ENCODE measurements around the gene EIF3D. TPM values are rescaled to one million over a fixed set of nuclear protein-coding genes. Genes with fewer than 3 reads are reported as not detected.

The EIF3D gene
- total RNA-seq, 3 donors from 2014 or later (not counting 1 experiment from before 2014, with no cell fraction given): 205 to 251 (median 215) TPM

DNA sequence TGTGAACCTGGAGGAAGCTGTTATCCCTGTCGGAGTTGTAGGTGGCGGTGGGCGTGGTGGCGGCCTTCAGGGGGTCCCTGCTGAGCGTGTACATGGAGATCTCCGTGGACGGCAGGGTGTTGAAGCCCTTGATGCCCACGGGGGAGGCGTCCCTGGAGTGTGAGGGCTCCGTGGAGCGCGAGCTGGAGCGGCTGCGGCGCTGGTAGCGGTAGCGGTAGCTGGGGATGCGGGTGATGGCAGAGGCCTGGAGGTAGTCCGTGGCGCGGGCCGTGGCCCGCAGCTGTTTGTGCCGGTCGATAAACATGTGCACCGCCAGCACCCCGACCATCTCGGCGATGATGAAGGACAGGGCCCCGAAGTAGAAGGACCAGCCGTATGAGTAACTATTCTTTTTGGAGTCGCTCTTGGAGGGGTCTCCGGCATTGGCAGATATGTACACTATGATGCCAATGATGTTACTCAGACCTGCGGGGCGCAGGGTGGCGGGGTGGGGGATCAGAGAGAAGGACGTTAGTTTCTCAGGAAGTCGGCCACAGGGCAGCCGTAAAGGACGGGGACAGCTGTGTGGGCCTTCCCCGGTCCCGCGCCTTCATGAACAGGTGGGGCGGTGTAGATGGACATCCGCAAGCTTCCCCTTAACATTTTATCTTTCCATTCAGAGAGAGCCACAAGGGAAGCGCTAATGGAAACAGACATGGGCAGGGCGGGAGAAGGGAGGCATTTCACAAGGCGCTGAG, 35.6 kb upstream of the EIF3D start:
- Histone ChIP-seq H3K9me3 (ENCODE audit: control insufficient read depth, insufficient read depth, low read length) (no peaks in the 10 kb centered on the region), H3K27ac (ENCODE audit: low read length) (no peak overlapping the region), H3K36me3 (ENCODE audit: control insufficient read depth, insufficient read depth, low read length) (no peaks in the 10 kb centered on the region), H3K4me3 (ENCODE audit: low read length) (no peak overlapping the region), H3K27me3 (ENCODE audit: control insufficient read depth, insufficient read depth, low read length) (peaks cover 4% of the 10 kb centered on the region), H3K4me1 (ENCODE audit: control insufficient read depth, insufficient read depth, low read length) (peaks cover 4% of the 10 kb centered on the region)
- TF ChIP-seq, protein P1, sequence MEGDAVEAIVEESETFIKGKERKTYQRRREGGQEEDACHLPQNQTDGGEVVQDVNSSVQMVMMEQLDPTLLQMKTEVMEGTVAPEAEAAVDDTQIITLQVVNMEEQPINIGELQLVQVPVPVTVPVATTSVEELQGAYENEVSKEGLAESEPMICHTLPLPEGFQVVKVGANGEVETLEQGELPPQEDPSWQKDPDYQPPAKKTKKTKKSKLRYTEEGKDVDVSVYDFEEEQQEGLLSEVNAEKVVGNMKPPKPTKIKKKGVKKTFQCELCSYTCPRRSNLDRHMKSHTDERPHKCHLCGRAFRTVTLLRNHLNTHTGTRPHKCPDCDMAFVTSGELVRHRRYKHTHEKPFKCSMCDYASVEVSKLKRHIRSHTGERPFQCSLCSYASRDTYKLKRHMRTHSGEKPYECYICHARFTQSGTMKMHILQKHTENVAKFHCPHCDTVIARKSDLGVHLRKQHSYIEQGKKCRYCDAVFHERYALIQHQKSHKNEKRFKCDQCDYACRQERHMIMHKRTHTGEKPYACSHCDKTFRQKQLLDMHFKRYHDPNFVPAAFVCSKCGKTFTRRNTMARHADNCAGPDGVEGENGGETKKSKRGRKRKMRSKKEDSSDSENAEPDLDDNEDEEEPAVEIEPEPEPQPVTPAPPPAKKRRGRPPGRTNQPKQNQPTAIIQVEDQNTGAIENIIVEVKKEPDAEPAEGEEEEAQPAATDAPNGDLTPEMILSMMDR (IDR thresholded peaks at IDR 0.05): no peak
- no peak overlapping the region for H3K27ac Mint-ChIP-seq
- DNase-seq (no peak), ATAC-seq (no peak)
- WGBS (ENCODE audit: insufficient coverage): 84% methylated on average over 48 of the region's 48 CpGs
- H3K36me3 Mint-ChIP-seq: no peaks in the 10 kb centered on the region
- H3K4me1 Mint-ChIP-seq: no peaks in the 10 kb centered on the region
- no peaks in the 10 kb centered on the region for H3K9me3 Mint-ChIP-seq
- peaks cover 29 to 30% of the 10 kb centered on the region in 2 donors for H3K27me3 Mint-ChIP-seq (ENCODE audit: low read depth in 2 of 2)
- intact Hi-C loops (cut with micrococcal nuclease): no loop called here
- H3K4me3 Mint-ChIP-seq: no peak overlapping the region

DNA sequence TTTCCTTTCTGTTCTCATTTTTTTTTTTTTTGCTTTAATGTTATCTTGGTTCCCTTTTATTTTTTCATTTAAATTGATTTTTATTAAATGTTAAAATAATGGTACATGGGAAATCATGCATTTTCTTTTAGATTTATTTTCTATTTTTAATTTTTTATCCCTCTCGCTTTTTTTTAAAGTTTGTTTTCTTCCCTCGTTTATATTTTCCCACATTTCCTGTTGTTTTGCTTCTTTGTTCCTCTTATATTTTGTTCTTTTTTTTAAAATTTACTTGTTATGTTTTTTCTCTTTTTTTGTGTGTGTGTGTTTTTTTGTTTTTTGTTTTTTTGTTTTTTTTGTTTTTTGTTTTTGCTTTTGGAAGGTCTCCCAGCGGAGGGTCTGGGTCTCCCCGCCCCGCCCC, 34.9 kb upstream of the EIF3D start:
- Mint-ChIP-seq H3K4me3 (no peak overlapping the region), H3K27ac (no peak overlapping the region), H3K9me3 (no peaks in the 10 kb centered on the region), H3K36me3 (no peaks in the 10 kb centered on the region), H3K27me3 (ENCODE audit: low read depth in 2 of 2) (peaks cover 29 to 30% of the 10 kb centered on the region in 2 donors), H3K4me1 (no peaks in the 10 kb centered on the region)
- Histone ChIP-seq H3K9me3 (ENCODE audit: control insufficient read depth, insufficient read depth, low read length) (no peaks in the 10 kb centered on the region), H3K27ac (ENCODE audit: low read length) (no peak overlapping the region), H3K27me3 (ENCODE audit: control insufficient read depth, insufficient read depth, low read length) (peaks cover 4% of the 10 kb centered on the region), H3K4me3 (ENCODE audit: low read length) (no peak overlapping the region), H3K4me1 (ENCODE audit: control insufficient read depth, insufficient read depth, low read length) (peaks cover 4% of the 10 kb centered on the region), H3K36me3 (ENCODE audit: control insufficient read depth, insufficient read depth, low read length) (no peaks in the 10 kb centered on the region)
- DNase-seq (no peak), ATAC-seq (no peak)
- TF ChIP-seq, protein P1 (IDR thresholded peaks at IDR 0.05): no peak
- intact Hi-C loops (cut with micrococcal nuclease): no loop called here
- WGBS (ENCODE audit: insufficient coverage): 53% methylated on average over 3 of the region's 5 CpGs

DNA sequence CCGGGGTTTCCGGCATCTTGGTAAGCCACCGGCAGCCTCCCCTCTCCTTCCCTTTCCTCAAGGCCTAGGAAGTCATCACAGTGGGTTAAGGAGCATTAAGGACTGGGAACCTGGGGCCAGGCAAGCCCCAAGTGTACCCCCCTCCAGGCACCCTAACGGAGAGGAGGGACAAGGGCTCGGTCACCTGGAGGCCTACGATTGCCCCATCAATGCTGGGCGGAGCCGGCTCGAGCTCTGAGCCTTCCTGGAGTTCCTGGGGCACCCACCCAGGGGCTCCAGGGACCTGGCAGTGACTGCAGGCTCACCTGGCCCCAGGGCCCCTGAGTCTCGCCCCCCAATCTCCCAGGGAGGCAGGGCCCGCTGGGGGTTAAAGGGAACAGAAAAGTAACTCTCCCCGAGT, 34.5 kb upstream of the EIF3D start:
- no peak overlapping the region for H3K27ac ChIP-seq (ENCODE audit: low read length)
- H3K4me1 Mint-ChIP-seq: no peaks in the 10 kb centered on the region
- H3K27me3 ChIP-seq (ENCODE audit: control insufficient read depth, insufficient read depth, low read length): peaks cover 4% of the 10 kb centered on the region
- H3K4me1 ChIP-seq (ENCODE audit: control insufficient read depth, insufficient read depth, low read length): peaks cover 4% of the 10 kb centered on the region
- 56% methylated on average over 12 of the region's 12 CpGs for WGBS (ENCODE audit: insufficient coverage)
- no peak overlapping the region for H3K4me3 Mint-ChIP-seq
- H3K36me3 ChIP-seq (ENCODE audit: control insufficient read depth, insufficient read depth, low read length): no peaks in the 10 kb centered on the region
- no peak overlapping the region for H3K4me3 ChIP-seq (ENCODE audit: low read length)
- no peaks in the 10 kb centered on the region for H3K9me3 Mint-ChIP-seq
- H3K9me3 ChIP-seq (ENCODE audit: control insufficient read depth, insufficient read depth, low read length): no peaks in the 10 kb centered on the region
- TF ChIP-seq, protein P1 (IDR thresholded peaks at IDR 0.05): no peak
- H3K36me3 Mint-ChIP-seq: no peaks in the 10 kb centered on the region
- H3K27ac Mint-ChIP-seq: no peak overlapping the region
- H3K27me3 Mint-ChIP-seq (ENCODE audit: low read depth in 2 of 2): peaks cover 29 to 30% of the 10 kb centered on the region in 2 donors
- DNase-seq: no peak
- intact Hi-C loops (cut with micrococcal nuclease): no loop called here
- no peak for ATAC-seq

DNA sequence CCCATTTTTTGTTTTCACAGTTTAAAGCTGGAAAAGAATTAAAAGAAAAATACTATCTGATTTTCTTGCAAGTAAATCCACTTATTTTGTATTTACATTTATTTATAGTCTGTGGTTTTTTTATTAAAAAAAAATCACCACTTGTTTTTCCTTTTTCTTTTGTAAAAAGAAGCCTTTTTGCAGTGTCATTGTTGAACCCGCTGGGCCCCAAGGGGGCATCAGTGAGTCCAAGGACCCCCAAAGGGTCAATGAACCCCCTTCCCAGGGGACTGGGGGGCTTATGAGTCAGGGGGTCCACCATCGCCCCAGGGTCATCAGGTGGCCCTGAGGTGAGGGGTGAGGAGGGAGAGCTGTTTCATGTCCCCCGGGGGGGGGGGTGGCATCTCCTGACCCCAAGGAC, 34.0 kb upstream of the EIF3D start:
- peaks cover 29% of the 10 kb centered on the region in 2 donors for H3K27me3 Mint-ChIP-seq (ENCODE audit: low read depth in 2 of 2)
- H3K9me3 Mint-ChIP-seq: no peaks in the 10 kb centered on the region
- intact Hi-C loops (cut with micrococcal nuclease): no loop called here
- H3K36me3 ChIP-seq (ENCODE audit: control insufficient read depth, insufficient read depth, low read length): no peaks in the 10 kb centered on the region
- H3K36me3 Mint-ChIP-seq: no peaks in the 10 kb centered on the region
- H3K27me3 ChIP-seq (ENCODE audit: control insufficient read depth, insufficient read depth, low read length): peaks cover 4% of the 10 kb centered on the region
- no peaks in the 10 kb centered on the region for H3K9me3 ChIP-seq (ENCODE audit: control insufficient read depth, insufficient read depth, low read length)
- DNase-seq (no peak), ATAC-seq (no peak)
- H3K27ac Mint-ChIP-seq: no peak overlapping the region
- no peaks in the 10 kb centered on the region for H3K4me1 Mint-ChIP-seq
- no peak overlapping the region for H3K4me3 Mint-ChIP-seq
- peaks cover 4% of the 10 kb centered on the region for H3K4me1 ChIP-seq (ENCODE audit: control insufficient read depth, insufficient read depth, low read length)
- H3K4me3 ChIP-seq (ENCODE audit: low read length): no peak overlapping the region
- 60% methylated on average over 3 of the region's 3 CpGs for WGBS (ENCODE audit: insufficient coverage)
- TF ChIP-seq, protein P1 (IDR thresholded peaks at IDR 0.05): no peak
- no peak overlapping the region for H3K27ac ChIP-seq (ENCODE audit: low read length)
